HepG2 (cell line): ENCODE measurements around the gene TOMM20. TPM values are rescaled to one million over a fixed set of nuclear protein-coding genes. Genes with fewer than 3 reads are reported as not detected.

Experiments used
- ATAC-seq: fragments of 200-7000 bp; cut with Tn5 transposase; 3 replicates; pipeline ENCODE4 v1.9.1; 2020; ENCODE audit warnings: mild to moderate bottlenecking, moderate library complexity
- BruUV-seq: library from RNA; stranded (reverse); fragments of 400-500 nt; replicated peaks from 2 replicates; lab custom pipeline; 2021; lab: Mats Ljungman, UMichigan
- CTCF ChIA-PET: fragments of 300-600 bp; formaldehyde crosslinking; extraction: SDS; loops from one replicate; lab custom pipeline; 2021; ENCODE audit warnings: low total read pairs, inconsistent platforms, low intra/inter-chr PET ratio; lab: Yijun Ruan, JAX
- POLR2A ChIA-PET: fragments of 350-600 bp; sonication (Branson Sonifier 250); formaldehyde crosslinking; loops from one replicate; lab custom pipeline; 2020; ENCODE audit warnings: antibody characterized with exemption, inconsistent platforms; lab: Yijun Ruan, JAX
- DNase-seq: peaks from one replicate; pipeline ENCODE4 v3.0.0-alpha.2; 2015; ENCODE audit warnings: low spot score
- FAIRE-seq: peaks from 3 replicates; lab custom pipeline; 2011; peaks lifted over from hg19 to GRCh38; lab: Jason Lieb, UNC
- H2AFZ ChIP-seq: one replicate; pipeline ENCODE4 v1.6.1; 2011; ENCODE audit warnings: low read length, inconsistent platforms
- H3K27ac ChIP-seq: fragments of 300-600 bp; 3 replicates; pipeline ENCODE4 v1.8.0; 2011; ENCODE audit warnings: mixed run types, mild to moderate bottlenecking, mixed read lengths, low read length, inconsistent platforms; ENCODE audit not compliant: insufficient read depth; ENCODE audit errors: extremely low read length
- H3K27me3 ChIP-seq, 2 experiments: fragments of 200-600 bp in 1 of 2; 2 replicates in 1 of 2; 3 replicates in 1 of 2; pipeline versions ENCODE4 v1.6.0 to v1.8.0; 2011; ENCODE audit warnings: low read length in 2 of 2, mild to moderate bottlenecking in 2 of 2, moderate library complexity in 2 of 2, inconsistent platforms in 1 of 2; ENCODE audit not compliant: insufficient read depth in 2 of 2, control insufficient read depth in 1 of 2
- H3K36me3 ChIP-seq, 2 experiments: fragments of 200-600 bp in 1 of 2; replicated peaks in 1 of 2; 2 replicates in 1 of 2; 3 replicates in 1 of 2; pipeline versions ENCODE4 v1.5.1 to v1.8.0; 2011; ENCODE audit warnings: low read length in 2 of 2, inconsistent platforms in 1 of 2; ENCODE audit not compliant: insufficient read depth in 2 of 2, control insufficient read depth in 1 of 2
- H3K4me1 ChIP-seq: 2 replicates; pipeline ENCODE4 v1.5.1; 2012; ENCODE audit warnings: low read length, inconsistent platforms; ENCODE audit not compliant: insufficient read depth
- H3K4me2 ChIP-seq: 2 replicates; pipeline ENCODE4 v1.6.0; 2011; ENCODE audit warnings: low read depth, low read length, inconsistent platforms
- H3K4me3 ChIP-seq, 3 experiments: fragments of 200-600 bp in 1 of 3; sonication (generic), shearing (Covaris generic) in 1 of 3; replicated peaks in 1 of 3; 2 replicates each; pipeline ENCODE4 v1.5.1; 2011 to 2016; ENCODE audit warnings: low read length in 3 of 3, inconsistent platforms in 2 of 3, low read depth in 2 of 3, mild to moderate bottlenecking in 2 of 3, control low read depth in 1 of 3, mixed read lengths in 1 of 3; ENCODE audit not compliant: insufficient read depth in 1 of 3
- H3K79me2 ChIP-seq: one replicate; pipeline ENCODE4 v1.6.1; 2011; ENCODE audit warnings: low read length, inconsistent platforms; ENCODE audit not compliant: insufficient read depth
- H3K9ac ChIP-seq: 2 replicates; pipeline ENCODE4 v1.6.0; 2011; ENCODE audit warnings: mild to moderate bottlenecking, low read depth, low read length, inconsistent platforms; ENCODE audit not compliant: insufficient read depth
- H3K9me3 ChIP-seq: 2 replicates; pipeline ENCODE4 v1.5.1; 2012; ENCODE audit warnings: mild to moderate bottlenecking, low read length
- H4K20me1 ChIP-seq: 2 replicates; pipeline ENCODE4 v1.6.0; 2011; ENCODE audit warnings: inconsistent platforms, mild to moderate bottlenecking, low read length, moderate library complexity; ENCODE audit not compliant: insufficient read depth
- ADNP ChIP-seq: sonication (generic); formaldehyde crosslinking; IDR thresholded peaks from 2 replicates; pipeline ENCODE4 v1.4.0; 2020; ENCODE audit warnings: missing genetic modification reagents
- KAT7 ChIP-seq: IDR thresholded peaks from 2 replicates; pipeline ENCODE4 v1.6.1; 2018; ENCODE audit warnings: borderline replicate concordance, missing compliant biosample characterization
- SOX6 ChIP-seq, 2 experiments: fragments of 450-650 bp in 1 of 2; sonication (generic) in 1 of 2; formaldehyde crosslinking in 1 of 2; IDR thresholded peaks; 2 replicates each; pipeline versions ENCODE4 v1.4.0 to v1.6.1; 2017 to 2020; ENCODE audit warnings: antibody characterized with exemption in 1 of 2, mild to moderate bottlenecking in 1 of 2, missing genetic modification reagents in 1 of 2
- ZFY ChIP-seq: sonication (generic); formaldehyde crosslinking; IDR thresholded peaks from 2 replicates; pipeline ENCODE4 v1.4.0; 2020; ENCODE audit warnings: missing genetic modification reagents
- ZNF225 ChIP-seq: sonication (generic); formaldehyde crosslinking; IDR thresholded peaks from 2 replicates; pipeline ENCODE4 v1.4.0; 2020; ENCODE audit warnings: mild to moderate bottlenecking, missing genetic modification reagents
- ZNF276 ChIP-seq: sonication (generic); formaldehyde crosslinking; IDR thresholded peaks from 2 replicates; pipeline ENCODE4 v1.4.0; 2020; ENCODE audit warnings: mild to moderate bottlenecking, low read depth, missing genetic modification reagents
- ZNF329 ChIP-seq: sonication (generic); formaldehyde crosslinking; IDR thresholded peaks from 2 replicates; pipeline ENCODE4 v1.9.0; 2021; ENCODE audit warnings: low read depth, mild to moderate bottlenecking, missing genetic modification reagents
- ZNF530 ChIP-seq: sonication (generic); formaldehyde crosslinking; IDR thresholded peaks from 2 replicates; pipeline ENCODE4 v1.5.0; 2020; ENCODE audit warnings: low read depth, mild to moderate bottlenecking, missing genetic modification reagents
- ZNF576 ChIP-seq: sonication (generic); formaldehyde crosslinking; IDR thresholded peaks from 2 replicates; pipeline ENCODE4 v1.4.0; 2020; ENCODE audit warnings: mild to moderate bottlenecking, missing genetic modification reagents
- ZNF577 ChIP-seq: sonication (generic); formaldehyde crosslinking; IDR thresholded peaks from 2 replicates; pipeline ENCODE4 v1.4.0; 2020; ENCODE audit warnings: mild to moderate bottlenecking, low read depth, missing genetic modification reagents, borderline replicate concordance
- ZNF598 ChIP-seq: sonication (generic); formaldehyde crosslinking; IDR thresholded peaks from 2 replicates; pipeline ENCODE4 v1.5.1; 2020; ENCODE audit warnings: mild to moderate bottlenecking, missing genetic modification reagents, borderline replicate concordance
- whole genome bisulfite sequencing: methylation state at CpG from one replicate; pipeline ENCODE4 v1.1.6; 2017; ENCODE audit warnings: low lambda C conversion rate; 5-methylcytosine and 5-hydroxymethylcytosine counted together
- in situ Hi-C: cut with HindIII; loops from 2 replicates; pipeline ENCODE4 v1.10.0; 2017; ENCODE audit warnings: low pct_unique_long_range_greater_than_20kb; ENCODE audit not compliant: extremely low pct_ligation_motif_present
- intact Hi-C: fragments of 100-400 bp; cut with micrococcal nuclease; formaldehyde crosslinking; loops from one replicate; pipeline ENCODE4 v1.10.0; 2022; ENCODE audit not compliant: unreplicated experiment
- polyA plus RNA-seq, 8 experiments: library from polyadenylated mRNA; depleted of rRNA in 3 of 8; stranded (reverse) in 7 of 8; unstranded in 1 of 8; fragments of >200 nt; fragmentation: Illumina TruSeq in 4 of 8; extraction: Trizol in 4 of 8; gene quantifications; 2 replicates each; pipeline versions ENCODE4 v1.2.1 to v1.2.3, GENCODE V29; 2011 to 2016; ENCODE audit warnings: low read depth in 4 of 8, missing spikeins in 1 of 8, mixed read lengths in 1 of 8; ENCODE audit not compliant: insufficient read depth in 1 of 8
- total RNA-seq, 5 experiments: library from RNA; depleted of rRNA; stranded (reverse); fragments of >200 nt; fragmentation: Illumina TruSeq; extraction: Trizol; gene quantifications; 2 replicates each; pipeline ENCODE4 v1.2.3, GENCODE V29; 2016; ENCODE audit warnings: low read depth in 1 of 5
- TF ChIP-seq, protein P1 (sequence below): conservative IDR thresholded peaks from 2 replicates; pipeline ENCODE4 v1.6.1; 2018; ENCODE audit warnings: missing genetic modification reagents
- TF ChIP-seq, protein P2 (sequence below): sonication (generic); formaldehyde crosslinking; IDR thresholded peaks from 2 replicates; pipeline ENCODE4 v1.4.0; 2020; ENCODE audit warnings: missing genetic modification reagents, borderline replicate concordance
- TF ChIP-seq, protein P3 (sequence below): sonication (generic); formaldehyde crosslinking; IDR thresholded peaks from 2 replicates; pipeline ENCODE4 v1.8.1; 2022; ENCODE audit warnings: low read depth, mild to moderate bottlenecking, missing genetic modification reagents

The TOMM20 gene
- total and polyA plus RNA-seq, 2 of the 13 experiments (the other 11 are each of a cell fraction or from before 2014, with no cell fraction given), result 153 to 376 TPM

DNA sequence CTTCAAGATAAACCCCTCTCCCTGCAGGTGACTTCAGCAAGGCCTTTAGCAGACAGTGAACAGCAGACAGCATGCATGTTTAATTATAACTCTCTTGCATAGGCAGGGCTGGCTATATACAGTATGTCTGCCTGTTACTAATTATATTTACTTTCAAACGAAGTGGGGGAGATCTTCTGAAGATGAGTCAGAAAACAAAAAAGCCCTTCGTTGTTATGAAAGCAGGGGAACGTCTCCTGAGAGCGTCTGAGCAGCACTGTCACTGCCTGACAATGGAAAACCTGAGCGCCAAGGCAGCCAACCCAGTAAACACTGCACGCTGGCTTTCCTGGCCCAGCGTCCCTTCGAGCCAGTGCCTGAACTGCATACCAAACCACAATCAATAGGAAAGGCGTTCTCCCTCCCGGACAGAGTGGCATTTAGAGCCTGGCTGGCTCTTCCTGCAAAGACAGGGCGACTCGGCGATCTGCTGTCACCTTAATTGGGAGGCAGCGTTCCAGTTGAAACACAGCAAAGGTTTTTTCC, 54.1 kb downstream of the TOMM20 start:
- no peak overlapping the region for H2AFZ ChIP-seq
- TF ChIP-seq ZNF530 (no peak), ZNF598 (no peak), SOX6 (IDR thresholded peaks at IDR 0.05) (no peak), SOX6 (CRISPR knock-in tag; IDR thresholded peaks at IDR 0.05) (no peak), ZNF276 (CRISPR knock-in tag) (no peak), ZNF225 (CRISPR knock-in tag) (no peak), ZNF329 (CRISPR knock-in tag) (no peak), ZFY (no peak), ADNP (no peak), ZNF577 (CRISPR knock-in tag) (no peak), ZNF576 (CRISPR knock-in tag) (no peak), KAT7 (CRISPR knock-in tag) (no peak; the same call in 1 of the 2 replicates)
- TF ChIP-seq, protein P1, sequence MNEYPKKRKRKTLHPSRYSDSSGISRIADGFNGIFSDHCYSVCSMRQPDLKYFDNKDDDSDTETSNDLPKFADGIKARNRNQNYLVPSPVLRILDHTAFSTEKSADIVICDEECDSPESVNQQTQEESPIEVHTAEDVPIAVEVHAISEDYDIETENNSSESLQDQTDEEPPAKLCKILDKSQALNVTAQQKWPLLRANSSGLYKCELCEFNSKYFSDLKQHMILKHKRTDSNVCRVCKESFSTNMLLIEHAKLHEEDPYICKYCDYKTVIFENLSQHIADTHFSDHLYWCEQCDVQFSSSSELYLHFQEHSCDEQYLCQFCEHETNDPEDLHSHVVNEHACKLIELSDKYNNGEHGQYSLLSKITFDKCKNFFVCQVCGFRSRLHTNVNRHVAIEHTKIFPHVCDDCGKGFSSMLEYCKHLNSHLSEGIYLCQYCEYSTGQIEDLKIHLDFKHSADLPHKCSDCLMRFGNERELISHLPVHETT, result no peak; the same call in 1 of the 2 replicates
- TF ChIP-seq, protein P2, sequence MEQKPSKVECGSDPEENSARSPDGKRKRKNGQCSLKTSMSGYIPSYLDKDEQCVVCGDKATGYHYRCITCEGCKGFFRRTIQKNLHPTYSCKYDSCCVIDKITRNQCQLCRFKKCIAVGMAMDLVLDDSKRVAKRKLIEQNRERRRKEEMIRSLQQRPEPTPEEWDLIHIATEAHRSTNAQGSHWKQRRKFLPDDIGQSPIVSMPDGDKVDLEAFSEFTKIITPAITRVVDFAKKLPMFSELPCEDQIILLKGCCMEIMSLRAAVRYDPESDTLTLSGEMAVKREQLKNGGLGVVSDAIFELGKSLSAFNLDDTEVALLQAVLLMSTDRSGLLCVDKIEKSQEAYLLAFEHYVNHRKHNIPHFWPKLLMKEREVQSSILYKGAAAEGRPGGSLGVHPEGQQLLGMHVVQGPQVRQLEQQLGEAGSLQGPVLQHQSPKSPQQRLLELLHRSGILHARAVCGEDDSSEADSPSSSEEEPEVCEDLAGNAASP (CRISPR knock-in tag), result no peak
- TF ChIP-seq, protein P3, sequence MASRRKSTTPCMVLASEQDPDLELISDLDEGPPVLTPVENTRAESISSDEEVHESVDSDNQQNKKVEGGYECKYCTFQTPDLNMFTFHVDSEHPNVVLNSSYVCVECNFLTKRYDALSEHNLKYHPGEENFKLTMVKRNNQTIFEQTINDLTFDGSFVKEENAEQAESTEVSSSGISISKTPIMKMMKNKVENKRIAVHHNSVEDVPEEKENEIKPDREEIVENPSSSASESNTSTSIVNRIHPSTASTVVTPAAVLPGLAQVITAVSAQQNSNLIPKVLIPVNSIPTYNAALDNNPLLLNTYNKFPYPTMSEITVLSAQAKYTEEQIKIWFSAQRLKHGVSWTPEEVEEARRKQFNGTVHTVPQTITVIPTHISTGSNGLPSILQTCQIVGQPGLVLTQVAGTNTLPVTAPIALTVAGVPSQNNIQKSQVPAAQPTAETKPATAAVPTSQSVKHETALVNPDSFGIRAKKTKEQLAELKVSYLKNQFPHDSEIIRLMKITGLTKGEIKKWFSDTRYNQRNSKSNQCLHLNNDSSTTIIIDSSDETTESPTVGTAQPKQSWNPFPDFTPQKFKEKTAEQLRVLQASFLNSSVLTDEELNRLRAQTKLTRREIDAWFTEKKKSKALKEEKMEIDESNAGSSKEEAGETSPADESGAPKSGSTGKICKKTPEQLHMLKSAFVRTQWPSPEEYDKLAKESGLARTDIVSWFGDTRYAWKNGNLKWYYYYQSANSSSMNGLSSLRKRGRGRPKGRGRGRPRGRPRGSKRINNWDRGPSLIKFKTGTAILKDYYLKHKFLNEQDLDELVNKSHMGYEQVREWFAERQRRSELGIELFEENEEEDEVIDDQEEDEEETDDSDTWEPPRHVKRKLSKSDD (CRISPR knock-in tag), result no peak

More for the DNA sequence above, 54.1 kb downstream of the TOMM20 start:
- peak overlapping the region; percentile 98 for H3K4me2 ChIP-seq
- H3K79me2 ChIP-seq, result peaks cover 16% of the 10 kb centered on the region
- no peaks in the 10 kb centered on the region for H3K36me3 ChIP-seq
- H4K20me1 ChIP-seq, result no peaks in the 10 kb centered on the region
- H3K27me3 ChIP-seq, result no peaks in the 10 kb centered on the region; a peak in 1 of 5 replicates
- no peaks in the 10 kb centered on the region for H3K9me3 ChIP-seq
- DNase-seq (peak; percentile 75), FAIRE-seq (no peak), ATAC-seq (peak; percentile 67)
- H3K9ac ChIP-seq, result peak overlapping the region; percentile 97
- CTCF ChIA-PET, result no interaction called here
- BruUV-seq, result no TSS peak
- H3K4me1 ChIP-seq, result peaks cover 91% of the 10 kb centered on the region
- POLR2A ChIA-PET, result interaction anchor here (0.6 to 9.6 kb wide), 31 partner anchors 9 to 530 kb away, joined by 3 to 309 read pairs (median 13); partner anchors contain the start of gene IRF2BP2
- 0% methylated on average over 9 of the region's 14 CpGs for WGBS
- intact Hi-C loops (no loop called here), in situ Hi-C loops (loop anchor here (5.0 kb wide), 1 partner anchor 462 kb away; the partner anchor contains the start of gene IRF2BP2)
- peak overlapping the region; percentile 56 to 82 (median 58) for H3K4me3 ChIP-seq
- H3K27ac ChIP-seq, result peak overlapping the region; percentile 99
